HepG2 (cell line): Measurements from ENCODE around the gene NAPSA.

Source experiments
- EP300 ChIP-seq, 3 experiments: sonication (generic) in 1 of 3; formaldehyde crosslinking in 1 of 3; IDR thresholded peaks; 2 replicates each; pipeline versions ENCODE4 v1.5.1 to v1.6.1; 2011 to 2020; ENCODE audit warnings: low read depth in 2 of 3, low read length in 2 of 3, borderline replicate concordance in 1 of 3, improper control_type of control experiment in 1 of 3, mild to moderate bottlenecking in 1 of 3, missing genetic modification reagents in 1 of 3, moderate library complexity in 1 of 3
- POGK ChIP-seq: sonication (generic); formaldehyde crosslinking; conservative IDR thresholded peaks from 2 replicates; pipeline ENCODE4 v1.8.0; 2022; ENCODE audit warnings: mild to moderate bottlenecking, moderate library complexity, missing genetic modification reagents

- TF ChIP-seq EP300 (IDR thresholded peaks at IDR 0.05; ENCODE audit: low read depth in 2 of 2, low read length in 2 of 2) = no peak
- TF ChIP-seq EP300 (CRISPR knock-in tag; IDR thresholded peaks at IDR 0.05; ENCODE audit: borderline replicate concordance) = no peak
- no peak for TF ChIP-seq POGK (CRISPR knock-in tag)
Observed at GRCh38 chr19:50362030-50362412, 3.4 kb downstream of the NAPSA start.
